A549 (cell line): ENCODE measurements around the gene AFAP1. TPM values are rescaled to one million over a fixed set of nuclear protein-coding genes. Genes with fewer than 3 reads are reported as not detected.

ENCODE experiments used
- ATAC-seq, 2 experiments: fragments of 200-7000 bp in 1 of 2; fragments of >200 bp in 1 of 2; cut with Nextera tagmentation in 1 of 2; cut with Tn5 transposase in 1 of 2; 3 replicates each; pipeline versions ENCODE4 v1.8.0 to v1.9.1; 2018 to 2020; ENCODE audit warnings: mild to moderate bottlenecking in 1 of 2, moderate library complexity in 1 of 2
- CTCF ChIA-PET: fragments of 300-600 bp; sonication (Branson Sonifier 250); formaldehyde crosslinking; extraction: SDS; loops from one replicate; lab custom pipeline; 2021; ENCODE audit warnings: antibody characterized with exemption, inconsistent platforms; lab: Yijun Ruan, JAX
- POLR2A ChIA-PET: fragments of 350-600 bp; formaldehyde crosslinking; extraction: SDS; loops from one replicate; lab custom pipeline; 2021; ENCODE audit warnings: antibody characterized with exemption, inconsistent platforms; lab: Yijun Ruan, JAX
- DNase-seq, 2 experiments: peaks; one replicate each; pipeline versions ENCODE4 v3.0.0 to v3.0.0-alpha.2; 2011 to 2016; ENCODE audit warnings: low read depth in 1 of 2, low spot score in 1 of 2
- FAIRE-seq: peaks from 2 replicates; lab custom pipeline; 2011; peaks lifted over from hg19 to GRCh38; lab: Jason Lieb, UNC
- H3K27ac ChIP-seq, 2 experiments: fragments of >200 bp; sonication (Bioruptor Twin); formaldehyde crosslinking; 3 replicates each; pipeline ENCODE4 v1.5.1; 2016 to 2017
- H3K4me1 ChIP-seq: fragments of >200 bp; sonication (Bioruptor Twin); formaldehyde crosslinking; 3 replicates; pipeline ENCODE4 v1.6.1; 2016
- H3K4me2 ChIP-seq: fragments of >200 bp; sonication (Bioruptor Twin); formaldehyde crosslinking; 3 replicates; pipeline ENCODE4 v1.6.1; 2016
- H3K4me3 ChIP-seq: fragments of >200 bp; sonication (Bioruptor Twin); formaldehyde crosslinking; 3 replicates; pipeline ENCODE4 v1.5.1; 2016
- H3K9me3 ChIP-seq: fragments of >200 bp; sonication (Bioruptor Twin); formaldehyde crosslinking; 3 replicates; pipeline ENCODE4 v1.6.1; 2016
- BHLHE40 ChIP-seq: IDR thresholded peaks from 2 replicates; pipeline ENCODE4 v1.6.1; 2012; ENCODE audit warnings: low read depth, low read length, inconsistent platforms
- CBX2 ChIP-seq: fragments of 200-600 bp; sonication (generic); IDR thresholded peaks from 2 replicates; pipeline ENCODE4 v1.6.1; 2016; ENCODE audit warnings: low read depth, mild to moderate bottlenecking, borderline replicate concordance
- CHD2 ChIP-seq: fragments of 150-350 bp; IDR thresholded peaks from 2 replicates; pipeline ENCODE4 v1.6.1; 2014; ENCODE audit warnings: low read length; ENCODE audit not compliant: partially characterized antibody
- CHD4 ChIP-seq: fragments of 200-600 bp; sonication (generic); IDR thresholded peaks from 2 replicates; pipeline ENCODE4 v1.6.1; 2016; ENCODE audit warnings: antibody characterized with exemption, mild to moderate bottlenecking, borderline replicate concordance
- FOSB ChIP-seq: fragments of 250-450 bp; sonication (Bioruptor Pico); IDR thresholded peaks from 2 replicates; pipeline ENCODE4 v1.5.0; 2020; ENCODE audit warnings: mild to moderate bottlenecking, moderate library complexity
- GATA3 ChIP-seq: IDR thresholded peaks from 2 replicates; pipeline ENCODE4 v1.6.1; 2012; ENCODE audit warnings: borderline replicate concordance
- HEYL ChIP-seq: fragments of 250-450 bp; sonication (Bioruptor Pico); IDR thresholded peaks from 2 replicates; pipeline ENCODE4 v1.8.0; 2021; ENCODE audit warnings: mild to moderate bottlenecking, moderate library complexity
- HOXB13 ChIP-seq: fragments of 250-450 bp; sonication (Bioruptor Pico); IDR thresholded peaks from 2 replicates; pipeline ENCODE4 v1.5.0; 2020; ENCODE audit warnings: low read depth, mild to moderate bottlenecking, moderate library complexity
- HOXB5 ChIP-seq: fragments of 250-450 bp; sonication (Bioruptor Pico); IDR thresholded peaks from 2 replicates; pipeline ENCODE4 v1.5.0; 2020; ENCODE audit warnings: mild to moderate bottlenecking, moderate library complexity
- KDM5A ChIP-seq: fragments of 200-600 bp; sonication (generic); IDR thresholded peaks from 2 replicates; pipeline ENCODE4 v1.6.1; 2016; ENCODE audit warnings: antibody characterized with exemption, mild to moderate bottlenecking
- MAZ ChIP-seq: fragments of 150-350 bp; IDR thresholded peaks from 2 replicates; pipeline ENCODE4 v1.6.1; 2014; ENCODE audit warnings: antibody characterized with exemption, low read depth, low read length, borderline replicate concordance
- SMC3 ChIP-seq: fragments of >200 bp; sonication (Bioruptor Twin); formaldehyde crosslinking; IDR thresholded peaks from 3 replicates; pipeline ENCODE4 v1.6.1; 2018; ENCODE audit warnings: inconsistent platforms
- SREBF2 ChIP-seq: fragments of 450-650 bp; IDR thresholded peaks from 2 replicates; pipeline ENCODE4 v1.6.1; 2014; ENCODE audit warnings: mild to moderate bottlenecking, moderate library complexity
- TFCP2L1 ChIP-seq: fragments of 250-450 bp; sonication (Bioruptor Pico); IDR thresholded peaks from 2 replicates; pipeline ENCODE4 v1.5.0; 2021; ENCODE audit warnings: mild to moderate bottlenecking
- ZFP36 ChIP-seq: fragments of 450-650 bp; IDR thresholded peaks from 2 replicates; pipeline ENCODE4 v1.6.1; 2014; ENCODE audit warnings: borderline replicate concordance; ENCODE audit not compliant: partially characterized antibody
- ZSCAN20 ChIP-seq: fragments of 250-450 bp; sonication (Bioruptor Pico); IDR thresholded peaks from 2 replicates; pipeline ENCODE4 v1.8.0; 2022; ENCODE audit warnings: mild to moderate bottlenecking, moderate library complexity
- WGBS: methylation state at CpG from one replicate; pipeline ENCODE4 v1.1.6; 2017; ENCODE audit errors: missing lambda C conversion rate; 5-methylcytosine and 5-hydroxymethylcytosine counted together
- polyA plus RNA-seq, 4 experiments: library from polyadenylated mRNA; depleted of rRNA in 3 of 4; stranded (reverse); fragments of >200 nt; fragmentation: RNase III in 1 of 4; extraction: RNeasy Plus Mini Kit Qiagen cat#74134 plus additional on column Dnase treatment in 1 of 4; gene quantifications; 2 replicates in 3 of 4; 3 replicates in 1 of 4; pipeline ENCODE4 v1.2.3, GENCODE V29; 2011 to 2017
- TF ChIP-seq, protein P1 (sequence below): fragments of 200-600 bp; sonication (generic); IDR thresholded peaks from 2 replicates; pipeline ENCODE4 v1.6.1; 2016; ENCODE audit warnings: antibody characterized with exemption, mild to moderate bottlenecking, moderate library complexity
- TF ChIP-seq, protein P2 (sequence below): IDR thresholded peaks from 2 replicates; pipeline ENCODE4 v1.6.1; 2012
- TF ChIP-seq, protein P3 (sequence below): fragments of 450-650 bp; IDR thresholded peaks from 2 replicates; pipeline ENCODE4 v1.6.1; 2014; ENCODE audit warnings: antibody characterized with exemption
- TF ChIP-seq, protein P4 (sequence below): fragments of 250-450 bp; sonication (Bioruptor Pico); IDR thresholded peaks from 2 replicates; pipeline ENCODE4 v1.5.0; 2020; ENCODE audit warnings: low read depth, mild to moderate bottlenecking, moderate library complexity

AFAP1 gene
- polyA plus RNA-seq, 2 of the 4 experiments (the other 2 are of a cell fraction), result 25.4 to 29.6 TPM

DNA sequence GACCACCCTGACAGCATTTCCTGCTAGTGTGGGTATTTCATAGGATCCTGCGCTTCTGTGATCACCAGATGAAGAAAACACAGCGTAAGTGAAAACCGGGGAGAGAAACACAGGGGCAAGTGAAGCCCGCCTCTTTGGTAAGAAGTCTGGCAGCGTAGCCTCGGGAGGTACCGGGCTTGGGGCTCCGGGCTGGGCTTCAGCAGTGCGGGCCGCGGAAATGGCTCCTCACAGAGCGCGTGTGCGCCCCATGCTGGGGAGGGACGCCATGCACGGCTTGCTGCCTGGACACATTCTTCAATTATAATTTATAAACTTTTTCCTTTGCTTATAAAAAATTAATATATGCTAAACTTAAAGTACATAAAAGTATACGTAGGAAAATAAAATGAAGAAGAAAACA is 151.5 kb downstream of the AFAP1 start:
- no peak overlapping the region for H3K4me3 ChIP-seq
- no peak overlapping the region for H3K4me2 ChIP-seq
- TF ChIP-seq FOSB (no peak), CHD2 (no peak), GATA3 (no peak), CBX2 (no peak), HOXB5 (CRISPR knock-in tag) (no peak), SMC3 (no peak), KDM5A (no peak), ZFP36 (no peak), MAZ (no peak)
- TF ChIP-seq, protein P1, sequence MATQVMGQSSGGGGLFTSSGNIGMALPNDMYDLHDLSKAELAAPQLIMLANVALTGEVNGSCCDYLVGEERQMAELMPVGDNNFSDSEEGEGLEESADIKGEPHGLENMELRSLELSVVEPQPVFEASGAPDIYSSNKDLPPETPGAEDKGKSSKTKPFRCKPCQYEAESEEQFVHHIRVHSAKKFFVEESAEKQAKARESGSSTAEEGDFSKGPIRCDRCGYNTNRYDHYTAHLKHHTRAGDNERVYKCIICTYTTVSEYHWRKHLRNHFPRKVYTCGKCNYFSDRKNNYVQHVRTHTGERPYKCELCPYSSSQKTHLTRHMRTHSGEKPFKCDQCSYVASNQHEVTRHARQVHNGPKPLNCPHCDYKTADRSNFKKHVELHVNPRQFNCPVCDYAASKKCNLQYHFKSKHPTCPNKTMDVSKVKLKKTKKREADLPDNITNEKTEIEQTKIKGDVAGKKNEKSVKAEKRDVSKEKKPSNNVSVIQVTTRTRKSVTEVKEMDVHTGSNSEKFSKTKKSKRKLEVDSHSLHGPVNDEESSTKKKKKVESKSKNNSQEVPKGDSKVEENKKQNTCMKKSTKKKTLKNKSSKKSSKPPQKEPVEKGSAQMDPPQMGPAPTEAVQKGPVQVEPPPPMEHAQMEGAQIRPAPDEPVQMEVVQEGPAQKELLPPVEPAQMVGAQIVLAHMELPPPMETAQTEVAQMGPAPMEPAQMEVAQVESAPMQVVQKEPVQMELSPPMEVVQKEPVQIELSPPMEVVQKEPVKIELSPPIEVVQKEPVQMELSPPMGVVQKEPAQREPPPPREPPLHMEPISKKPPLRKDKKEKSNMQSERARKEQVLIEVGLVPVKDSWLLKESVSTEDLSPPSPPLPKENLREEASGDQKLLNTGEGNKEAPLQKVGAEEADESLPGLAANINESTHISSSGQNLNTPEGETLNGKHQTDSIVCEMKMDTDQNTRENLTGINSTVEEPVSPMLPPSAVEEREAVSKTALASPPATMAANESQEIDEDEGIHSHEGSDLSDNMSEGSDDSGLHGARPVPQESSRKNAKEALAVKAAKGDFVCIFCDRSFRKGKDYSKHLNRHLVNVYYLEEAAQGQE, result no peak
- TF ChIP-seq, protein P2, sequence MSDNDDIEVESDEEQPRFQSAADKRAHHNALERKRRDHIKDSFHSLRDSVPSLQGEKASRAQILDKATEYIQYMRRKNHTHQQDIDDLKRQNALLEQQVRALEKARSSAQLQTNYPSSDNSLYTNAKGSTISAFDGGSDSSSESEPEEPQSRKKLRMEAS, result no peak
- WGBS, result 97% methylated on average over 17 of the region's 17 CpGs
- no peaks in the 10 kb centered on the region for H3K4me1 ChIP-seq
- DNase-seq (no peak), FAIRE-seq (no peak), ATAC-seq (no peak)
- no peak overlapping the region for H3K27ac ChIP-seq
- CTCF ChIA-PET, result no interaction called here
- H3K9me3 ChIP-seq, result no peaks in the 10 kb centered on the region
- POLR2A ChIA-PET, result no interaction called here

DNA sequence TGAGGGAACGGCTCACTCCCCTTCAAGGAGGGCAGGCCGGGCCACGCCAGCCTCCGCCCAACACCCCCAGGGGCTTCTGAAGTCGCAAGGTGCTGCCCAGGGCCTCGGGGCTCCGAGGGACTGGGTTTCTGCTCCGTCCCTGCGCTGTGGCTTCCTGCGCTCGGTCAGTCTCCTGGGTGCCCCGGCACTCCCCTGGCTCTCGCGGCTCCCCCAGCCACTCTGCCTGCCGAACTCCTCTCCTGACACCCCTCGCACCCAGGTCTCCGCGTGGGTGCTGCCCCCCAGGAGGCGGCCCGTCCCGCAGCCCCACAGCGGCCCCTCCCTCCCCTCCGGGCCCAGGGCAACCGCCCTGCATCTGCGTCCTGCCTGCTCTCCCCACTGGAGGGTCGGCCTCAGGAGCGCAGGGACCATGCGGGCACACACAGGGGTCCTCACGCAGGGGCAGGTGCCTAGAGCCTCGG is 151.9 kb downstream of the AFAP1 start:
- ATAC-seq (no peak), FAIRE-seq (no peak), DNase-seq (no peak)
- H3K4me1 ChIP-seq, result no peaks in the 10 kb centered on the region
- ChIA-PET POLR2A (no interaction called here), CTCF (interaction anchor here (1.2 kb wide), 1 partner anchor 199 kb away, joined by 4 read pairs; no protein-coding TSS in a partner anchor)
- TF ChIP-seq CHD4, result no peak
- TF ChIP-seq TFCP2L1 (CRISPR knock-in tag), result no peak
- no peak overlapping the region for H3K4me2 ChIP-seq
- no peaks in the 10 kb centered on the region for H3K9me3 ChIP-seq
- no peak overlapping the region for H3K4me3 ChIP-seq
- WGBS, result 92% methylated on average over 16 of the region's 30 CpGs
- no peak overlapping the region for H3K27ac ChIP-seq

DNA sequence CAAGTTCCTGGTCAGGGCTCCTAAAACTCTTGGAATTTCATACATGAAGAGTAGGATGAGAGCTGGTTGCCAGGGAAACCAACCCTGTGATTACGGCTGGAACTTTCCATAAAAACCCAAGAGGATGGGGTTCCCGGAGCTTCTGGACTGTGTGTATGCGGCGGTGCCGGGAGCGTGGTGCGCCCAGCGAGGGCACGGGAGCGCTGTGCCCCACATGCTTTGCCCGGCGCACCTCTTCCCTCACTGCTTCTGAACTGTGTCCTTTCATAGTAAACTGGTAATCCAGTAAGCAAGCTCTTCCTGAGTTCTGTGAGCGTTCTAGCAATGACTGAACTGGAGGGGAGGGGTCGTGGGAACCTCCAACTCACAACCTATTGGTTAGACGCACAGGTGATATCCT is 152.6 kb downstream of the AFAP1 start:
- H3K27ac ChIP-seq, result no peak overlapping the region
- FAIRE-seq, result no peak
- H3K4me1 ChIP-seq, result no peaks in the 10 kb centered on the region
- ChIA-PET CTCF (interaction anchor here (1.0 to 1.2 kb wide), 2 partner anchors 17 to 200 kb away, joined by 3 to 4 read pairs; no protein-coding TSS in a partner anchor), POLR2A (no interaction called here)
- no peaks in the 10 kb centered on the region for H3K9me3 ChIP-seq
- no peak for DNase-seq
- WGBS, result 94% methylated on average over 15 of the region's 15 CpGs
- TF ChIP-seq SREBF2, result no peak
- no peak for TF ChIP-seq ZSCAN20 (CRISPR knock-in tag)
- TF ChIP-seq BHLHE40, result no peak
- no peak for TF ChIP-seq HEYL
- TF ChIP-seq, protein P3, sequence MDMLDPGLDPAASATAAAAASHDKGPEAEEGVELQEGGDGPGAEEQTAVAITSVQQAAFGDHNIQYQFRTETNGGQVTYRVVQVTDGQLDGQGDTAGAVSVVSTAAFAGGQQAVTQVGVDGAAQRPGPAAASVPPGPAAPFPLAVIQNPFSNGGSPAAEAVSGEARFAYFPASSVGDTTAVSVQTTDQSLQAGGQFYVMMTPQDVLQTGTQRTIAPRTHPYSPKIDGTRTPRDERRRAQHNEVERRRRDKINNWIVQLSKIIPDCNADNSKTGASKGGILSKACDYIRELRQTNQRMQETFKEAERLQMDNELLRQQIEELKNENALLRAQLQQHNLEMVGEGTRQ, result no peak
- no peak for TF ChIP-seq HOXB13
- TF ChIP-seq, protein P4, sequence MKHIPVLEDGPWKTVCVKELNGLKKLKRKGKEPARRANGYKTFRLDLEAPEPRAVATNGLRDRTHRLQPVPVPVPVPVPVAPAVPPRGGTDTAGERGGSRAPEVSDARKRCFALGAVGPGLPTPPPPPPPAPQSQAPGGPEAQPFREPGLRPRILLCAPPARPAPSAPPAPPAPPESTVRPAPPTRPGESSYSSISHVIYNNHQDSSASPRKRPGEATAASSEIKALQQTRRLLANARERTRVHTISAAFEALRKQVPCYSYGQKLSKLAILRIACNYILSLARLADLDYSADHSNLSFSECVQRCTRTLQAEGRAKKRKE, result no peak
- no peak for TF ChIP-seq GATA3
- ATAC-seq, result no peak
- H3K4me3 ChIP-seq, result no peak overlapping the region
- H3K4me2 ChIP-seq, result no peak overlapping the region
